GM18951 (cell line): Measurements from ENCODE around the gene PUM2.

Experiments
- POLR2A ChIP-seq: IDR thresholded peaks from 4 replicates; pipeline ENCODE4 v1.6.1; 2011; ENCODE audit warnings: mild to moderate bottlenecking; ENCODE audit not compliant: insufficient read length, insufficient read depth; ENCODE audit errors: extremely low read depth
- in situ Hi-C: fragments of 300-500 bp; cut with MboI; formaldehyde crosslinking; loops from one replicate; pipeline ENCODE4 v1.12.0; 2022; ENCODE audit warnings: low sequenced_read_pairs, mixed read lengths, inconsistent platforms; ENCODE audit not compliant: unreplicated experiment

PUM2 gene

GRCh38 chr2:20313659-20314058 lies 37.0 kb downstream of the PUM2 start:
- in situ Hi-C loops, result no loop called here
- no peak for TF ChIP-seq POLR2A

- TF ChIP-seq POLR2A, result no peak
- in situ Hi-C loops, result no loop called here
These were observed 41.6 kb downstream of the PUM2 start for GRCh38 chr2:20309001-20309400.

GRCh38 chr2:20307311-20307710 lies 43.3 kb downstream of the PUM2 start:
- in situ Hi-C loops, result no loop called here

GRCh38 chr2:20304411-20304810 lies 46.2 kb downstream of the PUM2 start:
- TF ChIP-seq POLR2A, result no peak
- in situ Hi-C loops, result no loop called here

More at GRCh38 chr2:20307311-20307710, 43.3 kb downstream of the PUM2 start:
- TF ChIP-seq POLR2A, result no peak

GRCh38 chr2:20303966-20304365 lies 46.7 kb downstream of the PUM2 start:
- no peak for TF ChIP-seq POLR2A
- in situ Hi-C loops, result no loop called here

GRCh38 chr2:20302019-20302418 lies 48.6 kb downstream of the PUM2 start:
- in situ Hi-C loops, result no loop called here

GRCh38 chr2:20300656-20301055 lies 50.0 kb downstream of the PUM2 start:
- no peak for TF ChIP-seq POLR2A

More at GRCh38 chr2:20302019-20302418, 48.6 kb downstream of the PUM2 start:
- TF ChIP-seq POLR2A, result no peak

GRCh38 chr2:20299113-20299512 lies 51.5 kb downstream of the PUM2 start:
- in situ Hi-C loops, result no loop called here
- TF ChIP-seq POLR2A, result no peak

More at GRCh38 chr2:20300656-20301055, 50.0 kb downstream of the PUM2 start:
- in situ Hi-C loops, result no loop called here

GRCh38 chr2:20294231-20294630 lies 56.4 kb downstream of the PUM2 start:
- TF ChIP-seq POLR2A, result no peak
- in situ Hi-C loops, result no loop called here

- no peak for TF ChIP-seq POLR2A
- in situ Hi-C loops, result no loop called here
These were observed 57.7 kb downstream of the PUM2 start for GRCh38 chr2:20292984-20293383.

GRCh38 chr2:20291846-20292408 lies 58.7 kb downstream of the PUM2 start:
- no peak for TF ChIP-seq POLR2A

GRCh38 chr2:20291106-20291564 lies 59.5 kb downstream of the PUM2 start:
- TF ChIP-seq POLR2A, result no peak
- in situ Hi-C loops, result no loop called here

More at GRCh38 chr2:20291846-20292408, 58.7 kb downstream of the PUM2 start:
- in situ Hi-C loops, result no loop called here

- in situ Hi-C loops, result no loop called here
- TF ChIP-seq POLR2A, result no peak
These were observed 61.9 kb downstream of the PUM2 start for GRCh38 chr2:20288642-20289340.
